ENCODE results near the gene KDM4C.

Gene KDM4C

GRCh38 chr9:6811436-6811835 is 53.7 kb downstream of the KDM4C start:
- DNase-seq: no peak

GRCh38 chr9:6816581-6816980 is 58.8 kb downstream of the KDM4C start:
- no peak for DNase-seq

GRCh38 chr9:6818292-6818922 is 60.6 kb downstream of the KDM4C start:
- DNase-seq: no peak

- no peak for DNase-seq
Measured at GRCh38 chr9:6819112-6819511, 61.3 kb downstream of the KDM4C start.

- DNase-seq: no peak
Measured at GRCh38 chr9:6819529-6819928, 61.8 kb downstream of the KDM4C start.

- DNase-seq: no peak
Measured at GRCh38 chr9:6822696-6823095, 64.9 kb downstream of the KDM4C start.

GRCh38 chr9:6827439-6828145 is 69.8 kb downstream of the KDM4C start:
- DNase-seq: peak in 1 of 2 experiments; percentile 2

GRCh38 chr9:6829027-6829426 is 71.3 kb downstream of the KDM4C start:
- no peak for DNase-seq

- DNase-seq: no peak
Measured at GRCh38 chr9:6829536-6829935, 71.8 kb downstream of the KDM4C start.

GRCh38 chr9:6833518-6834192 is 75.9 kb downstream of the KDM4C start:
- no peak for DNase-seq

GRCh38 chr9:6834306-6834705 is 76.5 kb downstream of the KDM4C start:
- DNase-seq: no peak

- DNase-seq: no peak
Measured at GRCh38 chr9:6838158-6838557, 80.4 kb downstream of the KDM4C start.

GRCh38 chr9:6842584-6842947 is 84.8 kb downstream of the KDM4C start:
- DNase-seq: no peak

GRCh38 chr9:6843742-6844141 is 86.0 kb downstream of the KDM4C start:
- DNase-seq: no peak

- no peak for DNase-seq
Measured at GRCh38 chr9:6844267-6844666, 86.5 kb downstream of the KDM4C start.

GRCh38 chr9:6845128-6845826 is 87.5 kb downstream of the KDM4C start:
- DNase-seq: no peak

- DNase-seq: no peak
Measured at GRCh38 chr9:6845880-6846279, 88.1 kb downstream of the KDM4C start.

GRCh38 chr9:6852243-6852963 is 94.6 kb downstream of the KDM4C start:
- no peak for DNase-seq

- no peak for DNase-seq
Measured at GRCh38 chr9:6855860-6856259, 98.1 kb downstream of the KDM4C start.

- DNase-seq: no peak
Measured at GRCh38 chr9:6864102-6864501, 106.3 kb downstream of the KDM4C start.

- DNase-seq: no peak
Measured at GRCh38 chr9:6869081-6869948, 111.5 kb downstream of the KDM4C start.

- no peak for DNase-seq
Measured at GRCh38 chr9:6870149-6870548, 112.4 kb downstream of the KDM4C start.

Measured in NCI-H187 (cell line).